Measurements from ENCODE around the gene CCP110.

Gene CCP110

GRCh38 chr16:19555186-19555937 is 31.6 kb downstream of the CCP110 start, which contains the start of gene VPS35L:
VPS35L (plus strand) TSS chr16:19555703; CDS start chr16:19555730, 27 bp downstream.
- peak; percentile 85 for FAIRE-seq

- no peak for FAIRE-seq
Measured at GRCh38 chr16:19555938-19556771, 32.4 kb downstream of the CCP110 start.

GRCh38 chr16:19559242-19559910 is 35.6 kb downstream of the CCP110 start:
- no peak for FAIRE-seq

GRCh38 chr16:19560078-19560477 is 36.3 kb downstream of the CCP110 start:
- FAIRE-seq = no peak

- no peak for FAIRE-seq
Measured at GRCh38 chr16:19563377-19563776, 39.6 kb downstream of the CCP110 start.

- FAIRE-seq = no peak
Measured at GRCh38 chr16:19566362-19566761, 42.6 kb downstream of the CCP110 start.

- no peak for FAIRE-seq
Measured at GRCh38 chr16:19567560-19567959, 43.8 kb downstream of the CCP110 start.

GRCh38 chr16:19573997-19574396 is 50.3 kb downstream of the CCP110 start:
- no peak for FAIRE-seq

- no peak for FAIRE-seq
Measured at GRCh38 chr16:19574615-19575014, 50.9 kb downstream of the CCP110 start.

- FAIRE-seq = no peak
Measured at GRCh38 chr16:19578378-19578971, 54.7 kb downstream of the CCP110 start.

- no peak for FAIRE-seq
Measured at GRCh38 chr16:19582050-19582831, 58.5 kb downstream of the CCP110 start.

GRCh38 chr16:19583665-19584300 is 60.0 kb downstream of the CCP110 start:
- no peak for FAIRE-seq

- no peak for FAIRE-seq
Measured at GRCh38 chr16:19588661-19589060, 64.9 kb downstream of the CCP110 start.

GRCh38 chr16:19589106-19589505 is 65.4 kb downstream of the CCP110 start:
- no peak for FAIRE-seq

- no peak for FAIRE-seq
Measured at GRCh38 chr16:19589771-19590302, 66.1 kb downstream of the CCP110 start.

GRCh38 chr16:19595043-19595767 is 71.5 kb downstream of the CCP110 start:
- FAIRE-seq = no peak

GRCh38 chr16:19598805-19599510 is 75.2 kb downstream of the CCP110 start:
- FAIRE-seq = no peak

GRCh38 chr16:19599968-19600716 is 76.4 kb downstream of the CCP110 start:
- FAIRE-seq = no peak

Data from TTC549 (cell line).